Cardiac ventricle fibroblast (primary cell): ENCODE measurements around the gene BTBD7. TPM values are rescaled to one million over a fixed set of nuclear protein-coding genes. Genes with fewer than 3 reads are reported as not detected.

Source experiments
- total RNA-seq: library from RNA; depleted of rRNA; stranded (reverse); fragments of >200 nt; gene quantifications from 2 replicates; pipeline ENCODE4 v1.2.3, GENCODE V29; 2015

BTBD7 gene, protein sequence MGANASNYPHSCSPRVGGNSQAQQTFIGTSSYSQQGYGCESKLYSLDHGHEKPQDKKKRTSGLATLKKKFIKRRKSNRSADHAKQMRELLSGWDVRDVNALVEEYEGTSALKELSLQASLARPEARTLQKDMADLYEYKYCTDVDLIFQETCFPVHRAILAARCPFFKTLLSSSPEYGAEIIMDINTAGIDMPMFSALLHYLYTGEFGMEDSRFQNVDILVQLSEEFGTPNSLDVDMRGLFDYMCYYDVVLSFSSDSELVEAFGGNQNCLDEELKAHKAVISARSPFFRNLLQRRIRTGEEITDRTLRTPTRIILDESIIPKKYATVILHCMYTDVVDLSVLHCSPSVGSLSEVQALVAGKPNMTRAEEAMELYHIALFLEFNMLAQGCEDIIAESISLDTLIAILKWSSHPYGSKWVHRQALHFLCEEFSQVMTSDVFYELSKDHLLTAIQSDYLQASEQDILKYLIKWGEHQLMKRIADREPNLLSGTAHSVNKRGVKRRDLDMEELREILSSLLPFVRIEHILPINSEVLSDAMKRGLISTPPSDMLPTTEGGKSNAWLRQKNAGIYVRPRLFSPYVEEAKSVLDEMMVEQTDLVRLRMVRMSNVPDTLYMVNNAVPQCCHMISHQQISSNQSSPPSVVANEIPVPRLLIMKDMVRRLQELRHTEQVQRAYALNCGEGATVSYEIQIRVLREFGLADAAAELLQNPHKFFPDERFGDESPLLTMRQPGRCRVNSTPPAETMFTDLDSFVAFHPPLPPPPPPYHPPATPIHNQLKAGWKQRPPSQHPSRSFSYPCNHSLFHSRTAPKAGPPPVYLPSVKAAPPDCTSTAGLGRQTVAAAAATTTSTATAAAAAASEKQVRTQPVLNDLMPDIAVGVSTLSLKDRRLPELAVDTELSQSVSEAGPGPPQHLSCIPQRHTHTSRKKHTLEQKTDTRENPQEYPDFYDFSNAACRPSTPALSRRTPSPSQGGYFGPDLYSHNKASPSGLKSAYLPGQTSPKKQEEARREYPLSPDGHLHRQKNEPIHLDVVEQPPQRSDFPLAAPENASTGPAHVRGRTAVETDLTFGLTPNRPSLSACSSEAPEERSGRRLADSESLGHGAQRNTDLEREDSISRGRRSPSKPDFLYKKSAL
- total RNA-seq, result 21.5 and 22.7 TPM in 2 replicates

DNA sequence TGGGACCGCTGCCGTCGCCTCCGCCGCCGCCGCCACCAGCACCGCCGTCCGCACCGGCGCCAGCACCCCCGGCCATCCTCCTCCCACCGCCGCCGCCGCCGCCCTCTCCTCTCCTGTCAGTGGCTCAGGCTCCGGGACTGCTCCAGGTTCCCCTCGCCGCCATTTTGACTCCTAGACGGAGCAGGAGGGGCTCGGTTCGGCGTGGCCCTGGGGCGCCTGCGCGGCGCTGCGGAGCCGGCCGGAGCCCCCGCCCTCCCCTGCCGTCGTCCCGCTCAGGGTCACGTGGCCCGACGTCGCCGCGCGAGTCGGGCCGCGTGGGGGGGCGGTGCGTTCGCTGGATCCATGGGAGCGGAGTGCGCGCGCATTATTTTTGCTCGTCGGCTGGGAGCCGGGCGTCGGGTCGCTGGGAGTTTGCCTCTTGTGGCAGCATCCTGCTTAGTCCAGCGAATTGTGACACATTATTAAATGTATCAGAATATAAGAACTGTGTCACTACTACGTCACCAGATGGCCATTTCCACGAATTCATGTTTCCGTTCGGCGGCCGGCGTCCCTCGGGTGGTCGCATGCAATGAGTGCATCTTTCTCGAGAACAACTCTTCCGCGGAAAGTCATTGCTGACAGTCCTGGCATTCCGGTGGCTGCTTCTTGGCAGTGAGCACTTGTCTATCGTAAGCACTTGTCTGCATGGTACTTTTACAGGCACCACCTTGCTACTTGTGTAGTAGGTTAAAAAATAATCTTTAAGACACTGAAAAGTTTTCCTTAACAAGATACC is at the start of gene BTBD7:
TSS of gene BTBD7 (minus strand) at position 184 of the 778 bp plus-strand sequence. CDS start 36,985 bp downstream, outside the sequence.

DNA sequence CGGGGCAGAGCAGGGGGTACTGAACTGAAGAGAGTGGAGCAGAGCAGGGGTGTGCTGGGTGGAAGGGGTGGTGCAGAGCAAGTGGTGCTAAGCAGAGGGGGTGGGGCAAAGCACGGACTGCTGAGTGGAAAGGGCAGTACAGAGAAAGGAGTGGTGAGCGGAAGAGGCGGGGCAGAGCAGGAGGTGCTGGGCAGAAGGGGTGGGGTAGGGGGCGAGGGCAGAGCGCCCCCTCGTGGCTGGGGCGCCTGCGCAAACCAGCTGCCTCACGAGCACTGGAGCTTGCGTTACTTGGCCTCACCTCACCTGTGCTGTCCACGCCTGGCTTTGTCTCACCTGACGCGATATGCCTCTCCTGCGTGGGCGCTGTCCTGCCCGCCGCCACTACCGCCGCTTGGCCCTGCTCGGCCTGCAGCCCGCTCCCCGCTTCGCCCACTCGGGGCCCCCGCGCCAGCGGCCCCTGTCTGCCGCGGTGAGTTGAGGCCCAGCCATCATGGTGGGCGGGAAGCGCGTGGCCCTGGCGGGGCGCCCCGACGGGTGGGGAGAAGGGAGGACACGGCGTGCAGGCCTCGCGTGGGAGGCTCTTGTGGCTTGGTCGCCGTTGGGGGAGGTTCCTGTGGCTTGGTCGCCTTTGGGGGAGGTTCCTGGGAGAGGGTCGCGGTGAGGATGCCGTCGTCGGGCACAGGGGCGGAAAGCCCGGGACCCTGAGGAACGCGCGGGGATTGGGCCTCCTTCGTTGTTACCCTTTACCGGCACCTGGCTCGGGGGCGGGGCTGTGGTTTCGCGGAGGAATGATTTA is 14.3 kb upstream of the BTBD7 start, which contains the start of gene COX8C:
TSS of gene COX8C (plus strand) at position 257 of the 796 bp plus-strand sequence. CDS start at position 344, 87 bp downstream.

DNA sequence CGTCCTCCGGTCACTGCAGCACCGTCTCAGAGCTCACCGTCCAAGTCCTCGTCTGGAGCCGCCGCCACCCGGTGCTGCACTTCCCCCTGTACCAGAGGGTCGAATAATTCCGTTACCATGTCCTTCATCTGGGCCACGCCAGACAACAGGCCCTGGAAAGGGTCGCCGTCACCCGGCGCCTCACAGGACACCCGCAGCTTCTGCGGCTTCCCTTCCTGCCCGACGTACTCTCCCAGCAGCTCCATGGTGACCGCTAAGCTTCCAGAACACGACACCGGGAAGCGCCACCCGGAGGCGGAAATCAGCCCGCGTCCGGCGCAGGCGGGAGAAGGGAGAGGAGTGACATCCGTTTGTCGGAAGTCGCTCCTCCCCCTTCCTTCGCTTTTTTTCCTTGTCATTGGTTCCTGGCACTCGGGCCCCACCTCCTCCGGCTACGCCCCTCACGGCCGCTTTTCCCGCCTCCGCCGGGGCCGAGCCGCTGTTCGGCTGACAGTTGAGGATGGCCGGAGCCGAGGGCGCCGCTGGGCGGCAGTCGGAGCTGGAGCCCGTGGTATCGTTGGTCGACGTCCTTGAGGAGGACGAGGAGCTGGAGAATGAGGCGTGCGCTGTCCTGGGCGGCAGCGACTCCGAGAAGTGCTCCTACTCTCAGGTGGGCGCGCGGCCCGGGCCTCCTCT is 125.9 kb downstream of the BTBD7 start, which contains the start of the genes GON7 and UBR7:
TSS of gene GON7 (minus strand) at position 273 of the 675 bp plus-strand sequence. CDS start at position 245, 28 bp downstream.
TSS of gene UBR7 (plus strand) at position 464 of the 675 bp plus-strand sequence. CDS start at position 500, 36 bp downstream.

Other genes starting within 250 kb of the BTBD7 start
- gene ITPK1, start 217.1 kb downstream of the BTBD7 start, total RNA-seq, result 18.2 and 20.8 TPM in 2 replicates
- 7.4 and 10.2 TPM in 2 replicates for gene MOAP1, start 148.1 kb downstream of the BTBD7 start, total RNA-seq
- gene LYSET, start 147.7 kb downstream of the BTBD7 start, total RNA-seq, result 1.7 and 4.2 TPM in 2 replicates
- gene GON7, start 126.0 kb downstream of the BTBD7 start, total RNA-seq, result 10.4 and 13.0 TPM in 2 replicates
- gene UBR7, start 125.8 kb downstream of the BTBD7 start, total RNA-seq, result 17.0 and 23.8 TPM in 2 replicates
- not detected in 2 replicates for gene COX8C, start 14.1 kb upstream of the BTBD7 start, total RNA-seq
- under 0.01 TPM in 2 replicates for gene UNC79, start 97.9 kb upstream of the BTBD7 start, total RNA-seq